Activated CD4-positive, alpha-beta T cell treated with anti-CD3 and anti-CD28 coated beads, Interleukin-2, Interleukin-6, amounts not matched to agents 100 ng/mL and 50 ng/mL, durations not matched to agents 16 hours and 8 hours (primary cell): ENCODE measurements around the gene EFCAB6.

Experiments
- DNase-seq: peaks from one replicate; pipeline ENCODE4 v3.0.0-alpha.2; 2020

Gene EFCAB6

GRCh38 chr22:43634316-43634715, 177.8 kb downstream of the EFCAB6 start:
- no peak for DNase-seq

DNA sequence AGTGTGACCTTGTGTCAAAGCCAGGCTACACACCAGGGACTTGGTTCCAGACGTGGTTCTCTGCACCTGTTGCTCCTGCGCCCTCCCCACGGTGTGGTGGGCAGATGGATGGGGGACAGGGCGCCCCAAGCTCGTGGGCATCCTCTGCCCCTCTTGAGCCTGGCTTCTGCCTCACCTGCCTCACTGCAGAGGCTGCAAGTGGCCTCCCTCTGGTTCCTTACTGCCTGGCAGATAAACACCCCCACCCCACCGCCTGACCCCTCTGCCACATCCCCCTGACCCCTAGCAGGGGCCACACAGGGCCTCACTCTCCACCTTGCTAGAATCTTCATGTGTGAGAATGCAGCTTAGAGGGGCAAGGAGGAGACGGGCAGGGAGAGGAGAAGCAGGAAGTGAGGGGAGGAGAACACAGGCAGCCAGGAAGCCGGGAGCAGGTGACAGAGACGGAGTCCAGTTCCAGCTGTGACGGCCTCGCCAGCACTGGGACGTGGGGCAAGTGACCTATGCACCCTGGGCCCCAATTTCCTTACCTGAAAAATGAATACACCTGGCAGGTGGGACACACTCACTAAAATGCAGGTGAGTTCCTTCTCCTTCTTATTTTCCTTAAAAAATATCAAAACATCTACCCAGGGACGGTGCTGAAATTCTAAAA, 178.3 kb downstream of the EFCAB6 start:
- no peak for DNase-seq

DNA sequence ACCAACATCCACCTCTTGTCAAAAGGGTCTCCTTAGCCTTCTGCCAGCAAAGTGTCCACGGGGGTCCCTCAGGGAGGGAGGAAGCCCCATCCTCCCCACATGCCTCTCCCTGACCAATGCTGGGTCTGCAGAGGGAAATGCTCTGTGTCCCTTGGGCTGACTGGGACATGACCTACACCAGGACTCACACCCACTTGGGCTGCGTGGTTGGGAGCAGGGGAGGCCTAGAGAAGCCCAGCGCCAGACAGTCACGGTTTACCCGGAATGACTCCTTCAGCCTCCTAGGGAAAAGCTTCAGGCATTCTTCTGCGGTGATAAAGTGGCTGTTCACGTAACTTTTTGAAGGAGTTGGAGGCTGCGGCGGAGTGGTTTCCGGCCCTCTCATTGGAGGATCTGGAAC, 180.3 kb downstream of the EFCAB6 start:
- no peak for DNase-seq

DNA sequence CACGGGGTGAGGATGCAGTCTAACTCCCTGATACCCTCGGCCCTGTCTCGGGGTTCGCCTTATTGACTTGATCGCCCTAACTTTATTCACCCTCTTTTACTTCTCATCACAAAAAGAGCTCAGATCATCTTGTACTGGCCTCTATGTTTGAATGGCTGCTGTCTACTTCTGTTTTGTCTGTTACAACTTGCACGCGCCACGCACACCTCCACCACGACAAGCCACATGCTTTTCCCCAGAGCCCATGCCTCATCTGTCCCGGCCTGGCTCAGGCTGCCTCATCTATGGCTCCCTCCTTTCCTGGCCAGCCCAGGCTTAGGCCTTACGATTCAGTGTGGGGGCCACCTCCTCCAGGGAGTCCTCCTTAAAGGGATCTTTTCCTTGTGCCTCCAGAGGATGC, 180.9 kb downstream of the EFCAB6 start:
- DNase-seq, result no peak

DNA sequence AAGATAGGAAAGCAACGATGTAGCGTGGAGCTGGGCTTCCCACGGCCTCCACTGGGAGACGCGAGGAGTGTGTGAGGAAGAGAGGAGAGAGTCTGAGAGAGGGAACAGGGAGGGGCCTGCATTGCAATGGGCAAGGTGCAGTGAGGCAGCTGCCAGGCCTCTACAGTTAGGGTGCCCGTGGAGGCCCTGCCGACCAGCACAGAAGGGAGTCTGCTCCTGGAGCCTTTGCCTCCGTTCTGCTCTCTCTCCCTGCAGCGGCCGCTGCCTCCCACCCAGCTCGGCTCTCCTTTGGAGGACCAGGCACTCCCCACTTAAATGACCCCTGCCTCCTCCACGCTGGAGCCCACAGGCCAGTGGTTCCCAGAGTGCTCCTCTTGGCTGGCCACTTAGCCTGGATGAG, 181.7 kb downstream of the EFCAB6 start:
- no peak for DNase-seq

DNA sequence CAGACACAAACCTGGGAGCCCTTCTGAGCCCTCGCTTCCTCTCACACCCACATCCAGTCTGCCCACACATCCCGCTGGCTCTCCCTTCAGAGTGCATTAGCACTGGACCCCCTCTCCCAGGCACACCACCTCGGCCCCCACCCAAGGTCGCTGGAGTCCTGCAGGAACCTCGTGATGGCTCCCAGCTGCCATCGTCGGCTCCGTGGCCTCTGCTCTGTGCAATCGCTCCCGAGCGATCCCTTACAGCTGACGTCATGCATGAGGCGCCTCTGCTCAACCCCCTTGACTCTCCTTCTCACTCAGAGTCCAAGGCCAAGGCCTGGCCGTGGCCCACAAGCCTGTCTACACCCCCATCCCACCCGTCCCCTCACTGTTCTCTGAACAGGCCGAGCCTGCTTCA, 183.9 kb downstream of the EFCAB6 start:
- no peak for DNase-seq

DNA sequence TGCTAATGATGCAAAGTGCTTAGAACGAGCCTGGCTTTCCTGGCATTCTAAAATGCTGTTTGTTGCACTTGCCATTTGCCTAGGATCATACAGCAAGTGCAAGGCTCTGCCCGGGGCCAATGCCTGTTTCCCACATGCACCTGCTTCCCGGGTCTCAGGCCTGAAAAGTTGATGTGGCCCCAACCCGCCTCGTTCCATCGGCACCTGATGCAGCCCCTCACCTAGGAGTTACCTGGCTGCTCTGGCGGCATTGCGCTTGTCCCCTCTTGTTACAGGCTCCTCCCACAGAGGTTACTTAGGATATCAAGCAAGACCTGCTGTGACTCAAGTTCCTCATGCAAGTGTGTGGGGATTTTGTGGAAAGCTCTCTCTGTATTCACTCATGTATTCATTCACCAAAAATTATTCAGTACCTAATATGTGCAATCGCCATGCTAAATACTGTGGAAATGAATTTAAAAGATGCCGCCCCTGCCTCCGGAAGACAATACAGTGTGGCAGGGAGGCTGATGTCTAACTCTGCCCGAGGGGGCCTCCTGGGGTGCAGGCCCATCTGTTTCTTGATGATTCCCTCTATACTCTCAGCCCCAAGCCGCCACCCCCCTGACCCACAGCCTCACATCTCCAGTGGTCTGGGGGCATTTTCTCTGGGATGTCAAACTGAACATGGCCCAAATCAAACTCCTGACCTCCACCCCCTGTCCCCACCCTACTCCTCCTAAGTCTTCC, 184.5 kb downstream of the EFCAB6 start:
- DNase-seq, result no peak

DNA sequence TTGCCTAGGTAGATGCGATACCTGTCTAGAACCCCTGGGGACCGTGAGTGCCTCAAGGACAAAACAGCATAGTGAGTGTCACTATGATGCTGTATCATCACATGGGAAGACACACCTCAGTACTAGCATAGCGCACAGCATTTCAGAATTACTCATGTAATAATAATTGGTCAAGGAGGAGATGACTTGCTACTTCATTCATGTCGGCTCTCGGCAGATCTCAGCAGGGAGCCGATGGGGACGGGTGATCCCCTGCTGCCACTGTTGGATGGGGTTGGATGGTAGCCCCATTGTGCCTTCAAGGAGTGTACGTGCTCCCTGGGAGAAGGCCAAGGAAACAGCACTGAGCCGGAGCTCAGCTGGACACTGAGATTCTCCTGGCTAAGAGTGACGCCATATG, 186.9 kb downstream of the EFCAB6 start:
- DNase-seq, result no peak

- DNase-seq, result no peak
Measured at GRCh38 chr22:43624144-43624998, 187.7 kb downstream of the EFCAB6 start.

GRCh38 chr22:43622886-43623285, 189.2 kb downstream of the EFCAB6 start:
- no peak for DNase-seq

- DNase-seq, result no peak
Measured at GRCh38 chr22:43620197-43620596, 191.9 kb downstream of the EFCAB6 start.

DNA sequence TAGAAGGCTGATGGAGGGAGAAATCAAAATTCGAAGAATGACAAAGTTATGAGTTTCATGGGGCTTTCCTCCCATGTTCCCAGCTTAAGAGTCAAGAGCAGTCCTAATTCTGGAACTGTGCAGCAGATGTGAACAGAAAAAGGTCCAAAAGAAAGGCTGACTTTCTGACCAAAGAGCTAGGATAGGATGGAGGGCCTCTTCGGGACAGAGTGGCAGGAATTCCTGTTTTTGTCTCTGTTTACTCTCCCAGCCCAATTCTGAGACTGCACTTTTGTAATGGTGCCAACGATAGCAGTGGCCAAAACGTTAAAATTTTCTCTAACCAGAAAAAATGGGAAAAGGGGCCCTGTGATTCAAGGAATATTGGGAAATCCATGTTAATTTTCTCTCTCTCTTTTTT, 193.6 kb downstream of the EFCAB6 start:
- no peak for DNase-seq

GRCh38 chr22:43616645-43617044, 195.5 kb downstream of the EFCAB6 start:
- no peak for DNase-seq

DNA sequence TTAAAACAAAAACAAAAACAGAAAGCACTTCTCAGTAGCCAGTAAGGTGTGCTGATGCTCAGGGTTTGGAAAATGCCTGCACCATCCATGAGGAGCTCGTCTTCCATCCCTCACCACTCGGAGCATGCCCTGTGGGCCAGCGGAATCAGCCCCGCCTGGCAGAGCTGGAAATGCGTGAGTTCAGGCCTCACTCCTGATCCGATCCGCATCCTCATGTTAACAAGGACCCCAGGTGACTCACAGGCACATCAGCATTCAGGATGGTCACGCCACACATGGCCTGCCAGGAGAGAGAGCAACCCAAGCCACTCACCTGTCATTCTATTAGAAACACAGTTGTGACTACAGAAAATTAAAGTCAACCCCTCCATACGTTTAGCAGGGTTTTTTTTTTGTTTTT, 211.8 kb downstream of the EFCAB6 start:
- no peak for DNase-seq

DNA sequence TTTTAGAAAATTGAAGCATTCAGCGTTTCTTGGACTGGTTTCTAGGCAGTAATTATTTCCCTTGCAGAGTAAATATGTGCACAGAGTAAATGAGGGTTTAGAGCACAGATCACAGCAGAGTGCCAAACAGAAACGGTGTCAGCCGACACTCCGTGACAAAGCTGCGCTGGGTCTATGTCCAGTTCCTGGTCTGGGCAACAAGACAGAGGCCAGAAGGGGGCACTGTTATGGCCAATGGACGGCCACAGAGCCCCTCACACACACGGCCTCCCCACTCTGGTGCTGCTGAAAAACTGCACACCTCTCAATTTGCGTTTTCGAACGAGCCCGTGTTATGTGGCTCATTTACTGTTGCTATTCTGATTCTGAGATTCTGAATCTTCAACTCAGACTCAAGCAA, 219.6 kb downstream of the EFCAB6 start:
- DNase-seq, result no peak

GRCh38 chr22:43591380-43591779, 220.7 kb downstream of the EFCAB6 start:
- no peak for DNase-seq

DNA sequence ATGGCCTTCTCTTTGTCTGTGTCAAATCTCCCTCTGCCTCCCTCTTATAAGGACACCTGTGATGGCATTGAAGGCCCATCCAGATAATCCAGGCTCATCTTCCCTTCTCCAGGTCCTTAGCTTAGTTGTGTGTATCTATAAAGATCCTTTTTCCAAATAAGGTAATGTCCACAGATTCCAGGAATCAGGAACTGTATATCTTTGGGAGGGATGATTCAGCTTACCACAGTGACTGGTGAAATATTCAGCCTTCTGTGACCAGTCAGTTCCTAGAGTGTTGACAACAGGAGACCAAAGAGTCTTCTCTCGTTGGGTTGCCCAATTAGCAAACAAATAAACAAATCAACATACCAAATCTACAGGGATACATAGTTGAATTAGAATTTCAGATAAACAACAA, 224.5 kb downstream of the EFCAB6 start:
- DNase-seq, result no peak

DNA sequence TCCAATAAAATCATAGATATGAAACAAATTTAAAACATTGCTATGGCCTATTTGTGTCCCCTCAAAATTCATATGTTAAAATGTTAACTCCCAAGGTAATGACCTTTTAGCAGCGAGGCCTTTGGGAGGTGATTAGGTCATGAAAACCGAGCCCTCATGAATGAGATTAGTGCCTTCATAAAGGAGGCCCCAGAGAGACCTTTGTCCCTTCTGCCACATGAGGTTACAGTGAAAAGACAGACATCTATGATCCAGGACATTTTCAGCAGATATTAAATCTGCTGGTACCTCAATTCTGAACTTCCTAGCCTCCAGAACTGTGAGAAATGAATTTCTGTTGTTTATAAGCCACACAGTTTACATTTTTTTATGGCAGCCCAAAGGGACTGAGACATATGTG, 228.6 kb downstream of the EFCAB6 start:
- no peak for DNase-seq

DNA sequence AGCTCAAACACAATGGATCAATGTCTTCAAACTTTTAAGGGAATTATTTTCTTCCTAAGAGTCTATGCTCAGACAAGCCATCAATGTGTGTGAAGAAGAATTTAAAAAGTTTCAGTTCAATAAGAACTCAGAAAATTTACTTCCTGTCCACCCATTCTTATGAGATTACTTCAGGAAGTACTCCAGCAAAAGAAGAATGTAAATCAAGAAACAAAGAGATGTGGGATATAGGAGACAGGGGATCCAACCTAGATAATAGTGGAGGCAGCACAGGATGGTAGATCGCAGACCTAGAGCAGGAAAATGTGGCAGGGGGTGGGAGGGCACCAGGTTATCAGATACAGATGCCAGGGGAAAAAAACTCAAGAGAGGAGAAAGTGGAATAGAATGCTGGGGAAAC, 229.7 kb downstream of the EFCAB6 start:
- DNase-seq, result no peak

- no peak for DNase-seq
Measured at GRCh38 chr22:43580271-43580750, 231.8 kb downstream of the EFCAB6 start.

DNA sequence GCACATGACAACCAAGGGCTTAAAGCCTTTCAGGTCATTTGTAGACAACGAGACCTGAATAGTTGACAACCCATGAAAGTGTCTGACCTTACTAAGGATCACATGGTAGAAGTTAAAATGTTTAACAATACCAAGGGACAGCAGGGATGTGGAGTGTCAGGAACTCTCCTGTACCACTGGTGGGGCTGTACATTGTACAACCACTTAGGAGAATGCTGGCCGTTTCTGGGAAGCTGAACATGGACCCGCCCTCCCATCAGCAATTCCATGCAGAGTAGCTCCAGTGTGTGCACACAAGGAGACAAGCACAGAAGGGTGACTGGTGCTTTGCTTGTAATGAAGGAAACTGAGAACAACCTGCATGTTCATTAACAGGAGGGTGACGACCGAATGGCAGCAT, 237.4 kb downstream of the EFCAB6 start:
- DNase-seq, result no peak

- no peak for DNase-seq
Measured at GRCh38 chr22:43572710-43573109, 239.4 kb downstream of the EFCAB6 start.

DNA sequence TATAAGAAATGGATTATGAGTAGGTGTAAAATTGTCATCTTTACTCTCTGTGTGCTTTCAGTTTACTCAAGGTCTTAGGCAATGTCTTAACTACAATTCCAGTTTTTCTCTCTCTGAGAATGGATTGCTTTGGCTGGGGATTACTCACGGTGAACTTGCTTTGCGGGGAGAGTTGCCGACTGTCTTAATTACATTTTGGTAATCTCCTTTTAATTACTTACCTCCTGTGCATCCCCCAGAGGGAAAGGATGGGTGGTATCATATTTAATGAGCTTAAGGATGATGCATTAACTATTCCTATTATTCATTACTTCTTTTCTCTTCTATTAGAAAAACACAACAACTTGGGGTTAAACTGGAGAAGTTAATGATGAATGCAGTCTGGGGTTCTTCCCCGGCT, 240.9 kb downstream of the EFCAB6 start:
- DNase-seq, result no peak
